Parathyroid adenoma (tissue), 2 donors: ENCODE results near the gene SIK3.

Experiments
- H2AFZ ChIP-seq: fragments of 300-600 bp; sonication (generic); one replicate; pipeline ENCODE4 v1.7.0; 2017; ENCODE audit warnings: antibody characterized with exemption, mild to moderate bottlenecking
- H3K27ac ChIP-seq: fragments of 300-600 bp; sonication (generic); one replicate; pipeline ENCODE4 v1.7.0; 2017
- H3K27me3 ChIP-seq: fragments of 300-600 bp; sonication (generic); one replicate; pipeline ENCODE4 v1.7.0; 2017; ENCODE audit warnings: low read length; ENCODE audit not compliant: control insufficient read depth, insufficient read depth
- H3K36me3 ChIP-seq: fragments of 300-600 bp; sonication (generic); one replicate; pipeline ENCODE4 v1.7.0; 2017; ENCODE audit warnings: low read length; ENCODE audit not compliant: control insufficient read depth, insufficient read depth
- H3K4me1 ChIP-seq: fragments of 300-600 bp; sonication (generic); one replicate; pipeline ENCODE4 v1.7.0; 2017; ENCODE audit warnings: control low read depth
- H3K4me2 ChIP-seq: fragments of 300-600 bp; sonication (generic); one replicate; pipeline ENCODE4 v1.7.0; 2017; ENCODE audit warnings: low read length
- H3K4me3 ChIP-seq: fragments of 300-600 bp; sonication (generic); one replicate; pipeline ENCODE4 v1.7.0; 2017; ENCODE audit warnings: low read depth, low read length
- H3K79me2 ChIP-seq: fragments of 300-600 bp; sonication (generic); one replicate; pipeline ENCODE4 v1.7.0; 2017; ENCODE audit warnings: control low read depth
- H3K9ac ChIP-seq: fragments of 300-600 bp; sonication (generic); one replicate; pipeline ENCODE4 v1.7.0; 2017; ENCODE audit warnings: mild to moderate bottlenecking
- H3K9me3 ChIP-seq: fragments of 300-600 bp; sonication (generic); one replicate; pipeline ENCODE4 v1.7.0; 2017; ENCODE audit warnings: low read length; ENCODE audit not compliant: control insufficient read depth
- TF ChIP-seq, protein P1 (sequence below): fragments of 300-600 bp; sonication (generic); IDR thresholded peaks from one replicate; pipeline ENCODE4 v1.7.0; 2017; ENCODE audit warnings: antibody characterized with exemption, mild to moderate bottlenecking
- donor health status: primary hyperparathyroidism.

The SIK3 gene

DNA sequence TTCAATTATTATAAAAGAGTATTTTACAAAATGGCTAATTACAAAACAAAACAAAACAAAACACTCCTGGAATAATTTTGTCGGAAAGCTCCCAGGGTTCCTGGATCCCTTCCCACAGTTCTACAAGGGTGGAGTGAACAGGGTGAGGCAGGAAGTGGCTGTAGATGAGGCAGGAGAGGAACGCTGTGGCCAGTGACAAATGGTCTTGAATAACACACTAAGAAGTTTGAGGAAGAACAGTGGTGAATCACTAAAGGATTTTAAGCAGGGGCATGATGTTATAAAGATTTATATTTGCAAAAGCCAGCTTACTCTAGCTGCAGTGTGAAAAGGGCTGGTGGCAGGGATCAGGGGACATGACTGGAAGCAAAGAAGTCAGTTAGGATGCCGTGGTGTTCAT is 227.0 kb downstream of the SIK3 start:
- H3K27ac ChIP-seq: no peak overlapping the region
- peaks cover under 1% of the 10 kb centered on the region for H3K4me1 ChIP-seq
- TF ChIP-seq, protein P1, sequence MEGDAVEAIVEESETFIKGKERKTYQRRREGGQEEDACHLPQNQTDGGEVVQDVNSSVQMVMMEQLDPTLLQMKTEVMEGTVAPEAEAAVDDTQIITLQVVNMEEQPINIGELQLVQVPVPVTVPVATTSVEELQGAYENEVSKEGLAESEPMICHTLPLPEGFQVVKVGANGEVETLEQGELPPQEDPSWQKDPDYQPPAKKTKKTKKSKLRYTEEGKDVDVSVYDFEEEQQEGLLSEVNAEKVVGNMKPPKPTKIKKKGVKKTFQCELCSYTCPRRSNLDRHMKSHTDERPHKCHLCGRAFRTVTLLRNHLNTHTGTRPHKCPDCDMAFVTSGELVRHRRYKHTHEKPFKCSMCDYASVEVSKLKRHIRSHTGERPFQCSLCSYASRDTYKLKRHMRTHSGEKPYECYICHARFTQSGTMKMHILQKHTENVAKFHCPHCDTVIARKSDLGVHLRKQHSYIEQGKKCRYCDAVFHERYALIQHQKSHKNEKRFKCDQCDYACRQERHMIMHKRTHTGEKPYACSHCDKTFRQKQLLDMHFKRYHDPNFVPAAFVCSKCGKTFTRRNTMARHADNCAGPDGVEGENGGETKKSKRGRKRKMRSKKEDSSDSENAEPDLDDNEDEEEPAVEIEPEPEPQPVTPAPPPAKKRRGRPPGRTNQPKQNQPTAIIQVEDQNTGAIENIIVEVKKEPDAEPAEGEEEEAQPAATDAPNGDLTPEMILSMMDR: no peak

DNA sequence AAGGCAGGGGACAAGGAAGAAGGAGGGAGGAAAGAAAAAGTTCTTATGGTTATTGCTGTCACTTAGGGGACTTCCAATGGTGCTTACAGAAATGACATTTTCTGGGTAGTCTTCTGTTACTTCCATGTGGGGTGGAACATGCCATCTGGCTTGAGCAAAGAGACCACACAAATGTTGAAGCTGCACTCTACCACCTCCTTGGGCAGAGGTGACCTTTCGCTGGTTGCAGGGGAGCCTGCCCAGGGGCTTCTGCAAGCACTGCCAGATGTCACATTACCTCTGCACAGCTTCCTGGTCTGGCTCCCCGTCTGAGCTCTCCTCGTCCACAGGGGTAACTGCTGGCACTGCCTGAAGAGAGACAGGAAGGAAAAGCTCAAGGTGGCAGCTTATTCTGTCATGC is 228.2 kb downstream of the SIK3 start:
- H3K27ac ChIP-seq: no peak overlapping the region
- H3K27me3 ChIP-seq: no peaks in the 10 kb centered on the region
- H3K4me2 ChIP-seq: no peak overlapping the region
- no peaks in the 10 kb centered on the region for H3K79me2 ChIP-seq
- no peak overlapping the region for H2AFZ ChIP-seq
- no peaks in the 10 kb centered on the region for H3K9me3 ChIP-seq
- no peaks in the 10 kb centered on the region for H3K4me1 ChIP-seq
- no peaks in the 10 kb centered on the region for H3K36me3 ChIP-seq
- H3K4me3 ChIP-seq: no peak overlapping the region
- TF ChIP-seq, protein P1: no peak
- no peak overlapping the region for H3K9ac ChIP-seq

More for the DNA sequence above, 227.0 kb downstream of the SIK3 start:
- Histone ChIP-seq H3K9me3 (no peaks in the 10 kb centered on the region), H3K27me3 (no peaks in the 10 kb centered on the region), H2AFZ (no peak overlapping the region), H3K79me2 (no peaks in the 10 kb centered on the region), H3K36me3 (no peaks in the 10 kb centered on the region), H3K9ac (no peak overlapping the region), H3K4me3 (no peak overlapping the region), H3K4me2 (no peak overlapping the region)

DNA sequence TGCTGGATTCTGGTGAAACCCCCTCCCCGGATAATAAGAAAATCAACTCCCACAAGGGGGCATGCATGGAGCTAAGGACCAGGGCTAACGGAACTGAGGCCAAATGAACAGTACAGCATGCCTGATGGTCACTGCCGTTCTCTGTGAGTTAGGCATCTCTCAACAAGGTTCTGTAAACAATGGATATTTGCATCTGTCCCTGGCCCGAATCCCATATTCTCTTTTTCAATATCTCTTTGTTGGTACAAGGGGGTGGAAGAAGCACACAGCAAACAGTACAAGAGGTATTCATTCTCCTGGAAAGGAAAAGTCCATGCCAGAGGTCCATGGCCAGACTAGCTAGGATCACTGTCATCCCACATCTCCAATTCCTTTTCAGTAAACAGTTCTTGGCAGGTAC is 228.6 kb downstream of the SIK3 start:
- Histone ChIP-seq H3K4me3 (no peak overlapping the region), H3K79me2 (no peaks in the 10 kb centered on the region), H2AFZ (no peak overlapping the region), H3K4me1 (no peaks in the 10 kb centered on the region), H3K27me3 (no peaks in the 10 kb centered on the region), H3K36me3 (no peaks in the 10 kb centered on the region), H3K9me3 (no peaks in the 10 kb centered on the region), H3K9ac (no peak overlapping the region), H3K4me2 (no peak overlapping the region), H3K27ac (no peak overlapping the region)
- TF ChIP-seq, protein P1: no peak

DNA sequence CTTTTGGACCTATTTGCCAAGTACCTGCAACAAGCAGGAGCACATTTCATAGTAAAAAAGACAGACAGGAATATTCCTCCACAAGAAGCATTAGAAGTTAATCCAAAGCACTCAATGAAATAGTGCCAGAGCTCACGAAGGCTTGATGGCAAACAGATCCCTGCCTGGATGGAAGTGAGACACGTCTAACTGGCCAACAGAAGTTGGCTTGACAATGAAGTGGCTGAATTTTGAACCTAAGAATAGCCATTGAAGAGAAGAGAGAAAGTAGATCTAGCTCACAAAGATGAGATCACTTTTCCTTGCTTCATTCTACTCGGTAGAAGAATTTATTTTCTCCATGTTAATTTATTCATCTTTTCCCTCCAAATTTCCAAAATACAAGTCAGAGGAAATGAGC is 230.2 kb downstream of the SIK3 start:
- Histone ChIP-seq H3K9me3 (no peaks in the 10 kb centered on the region), H3K4me2 (no peak overlapping the region), H2AFZ (no peak overlapping the region), H3K79me2 (no peaks in the 10 kb centered on the region), H3K4me1 (no peaks in the 10 kb centered on the region), H3K4me3 (no peak overlapping the region), H3K9ac (no peak overlapping the region), H3K27ac (no peak overlapping the region), H3K27me3 (no peaks in the 10 kb centered on the region), H3K36me3 (no peaks in the 10 kb centered on the region)
- TF ChIP-seq, protein P1: no peak

DNA sequence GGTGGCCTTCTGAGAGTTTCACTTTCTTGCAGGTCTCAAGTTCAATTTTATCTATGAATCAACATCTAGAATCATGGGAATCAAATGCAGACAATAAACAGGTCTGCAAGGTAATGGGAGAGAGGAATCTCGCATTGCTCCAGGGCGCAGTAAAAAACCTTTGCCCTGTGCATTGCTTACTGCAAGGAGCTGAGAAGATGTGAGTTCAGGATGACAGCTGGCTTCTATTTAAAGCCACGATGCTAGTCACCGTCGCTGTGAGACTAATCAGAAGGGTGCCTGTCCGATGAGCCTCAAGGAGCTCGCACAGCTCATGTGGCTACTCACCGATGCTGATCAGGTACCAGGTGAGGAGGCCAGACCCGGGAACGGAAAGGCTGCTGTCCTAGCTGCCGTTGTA is 230.6 kb downstream of the SIK3 start:
- no peak overlapping the region for H3K27ac ChIP-seq
- no peaks in the 10 kb centered on the region for H3K4me1 ChIP-seq
- H2AFZ ChIP-seq: no peak overlapping the region
- H3K79me2 ChIP-seq: no peaks in the 10 kb centered on the region
- no peak overlapping the region for H3K4me2 ChIP-seq
- no peak overlapping the region for H3K4me3 ChIP-seq
- H3K9me3 ChIP-seq: no peaks in the 10 kb centered on the region
- no peaks in the 10 kb centered on the region for H3K27me3 ChIP-seq
- H3K36me3 ChIP-seq: no peaks in the 10 kb centered on the region
- no peak overlapping the region for H3K9ac ChIP-seq
- TF ChIP-seq, protein P1: no peak
